ENCODE data around the gene FAM180A.
"Not testable (repeated sequence)": the region's sequence is repeated elsewhere in the genome, so short reads cannot be mapped to it uniquely, and the experiment has no call there.

FAM180A gene

DNA sequence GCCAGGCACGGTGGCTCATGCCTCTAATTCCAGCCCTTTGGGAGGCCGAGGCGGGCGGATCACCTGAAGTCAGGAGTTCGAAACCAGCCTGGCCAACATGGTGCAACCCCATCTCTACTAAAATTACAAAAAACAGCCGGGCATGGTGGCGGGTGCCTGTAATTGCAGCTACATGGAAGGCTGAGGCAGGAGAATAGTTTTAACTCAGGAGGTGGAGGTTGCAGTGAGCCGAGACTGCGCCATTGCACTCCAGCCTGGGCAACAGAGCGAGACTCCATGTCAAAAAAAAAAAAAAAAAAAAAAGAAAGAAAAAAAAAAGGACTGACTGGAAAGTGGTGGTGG is 11.3 kb downstream of the FAM180A start:
- not testable (repeated sequence) for DNase-seq

DNA sequence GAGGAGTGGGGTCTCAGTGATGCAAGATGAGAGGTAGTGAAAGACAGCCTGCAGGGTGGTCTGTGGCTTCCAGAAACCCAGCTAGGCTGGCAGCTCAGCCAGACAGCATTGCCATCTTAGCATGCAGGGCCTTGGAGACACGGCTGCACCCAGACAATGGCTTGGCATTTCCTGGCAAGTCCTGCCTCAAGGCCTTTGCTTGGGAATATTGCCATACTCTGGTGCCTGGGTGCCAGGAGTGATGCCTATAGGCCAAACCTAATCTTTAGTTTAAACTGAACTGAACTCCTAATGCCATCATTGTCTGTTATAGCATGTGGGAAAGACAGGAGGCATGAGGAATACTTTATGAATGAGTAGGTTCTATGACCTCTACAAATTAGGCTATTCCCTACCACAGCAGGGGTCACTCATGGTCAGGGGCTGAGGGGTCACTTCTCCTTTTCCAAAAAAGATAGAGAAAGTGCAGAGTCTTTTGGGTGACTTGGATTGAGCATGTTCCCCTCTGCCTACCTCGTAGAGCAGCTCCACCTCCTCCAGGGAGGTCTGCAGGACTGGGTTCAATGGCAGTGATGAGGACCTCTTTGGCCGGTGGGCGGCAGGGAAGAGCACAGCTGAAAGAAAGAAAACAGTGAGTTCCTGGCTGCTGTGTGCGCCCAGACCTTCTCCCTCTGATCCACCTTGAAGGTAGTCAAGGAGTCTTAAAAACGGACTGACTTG is 11.9 kb downstream of the FAM180A start:
- no peak for DNase-seq

- no peak for DNase-seq
Measured at GRCh38 chr7:135734343-135734689, 14.3 kb downstream of the FAM180A start.

DNA sequence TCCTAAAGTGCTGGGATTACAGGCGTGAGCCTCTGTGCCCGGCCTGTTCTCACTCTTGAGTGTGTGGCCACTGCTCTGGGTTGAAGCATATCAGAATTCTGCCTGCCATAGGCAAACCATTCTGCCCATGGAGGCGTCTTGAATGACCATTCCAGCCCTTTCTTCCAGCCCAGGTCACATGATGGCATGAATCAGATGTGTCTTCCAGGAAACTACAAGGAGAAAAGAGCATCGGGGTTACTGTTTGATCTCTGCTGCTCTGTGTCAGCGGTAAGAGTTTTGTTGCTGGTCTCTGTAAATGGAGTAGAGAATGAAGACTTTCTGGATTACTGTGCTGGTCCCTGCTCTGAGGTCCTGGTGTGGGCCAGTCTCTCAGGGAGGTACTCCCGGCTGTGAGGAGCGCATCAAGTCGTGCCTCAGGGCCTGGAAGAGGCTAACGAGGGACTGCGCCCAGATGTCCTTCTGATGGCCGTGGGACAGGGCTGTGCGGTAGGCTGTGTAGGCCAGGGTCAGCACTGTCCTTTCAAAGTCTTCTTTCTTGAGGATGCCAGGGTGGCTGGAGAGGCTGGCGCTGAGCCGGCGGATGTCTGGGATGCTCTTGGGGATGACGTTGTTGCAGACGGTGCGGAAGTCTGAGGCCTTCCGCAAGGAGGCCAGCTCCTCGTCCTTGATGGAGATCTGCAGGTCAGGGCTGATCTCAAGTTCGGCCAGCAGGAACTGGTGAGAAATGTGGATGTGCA is 14.8 kb downstream of the FAM180A start:
- no peak for DNase-seq

DNA sequence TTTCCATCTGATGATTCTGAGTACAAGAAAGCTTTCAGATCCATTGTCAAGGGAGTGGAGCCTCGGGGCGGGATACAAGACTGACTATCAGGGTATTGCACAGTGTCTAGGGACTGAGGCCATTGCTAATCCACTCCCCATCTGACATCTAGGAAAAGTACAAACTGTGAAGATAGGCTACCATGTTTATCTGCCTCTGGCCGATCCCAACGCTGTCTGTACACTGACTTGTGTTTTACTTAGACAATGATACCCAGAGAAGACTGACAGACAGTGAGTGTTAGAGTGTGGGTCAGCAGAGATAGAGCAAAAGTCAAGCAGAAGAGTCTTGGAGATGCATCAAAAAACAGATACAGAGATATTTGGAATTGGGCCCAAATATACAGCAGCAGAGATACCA is 17.5 kb downstream of the FAM180A start:
- DNase-seq: no peak

DNA sequence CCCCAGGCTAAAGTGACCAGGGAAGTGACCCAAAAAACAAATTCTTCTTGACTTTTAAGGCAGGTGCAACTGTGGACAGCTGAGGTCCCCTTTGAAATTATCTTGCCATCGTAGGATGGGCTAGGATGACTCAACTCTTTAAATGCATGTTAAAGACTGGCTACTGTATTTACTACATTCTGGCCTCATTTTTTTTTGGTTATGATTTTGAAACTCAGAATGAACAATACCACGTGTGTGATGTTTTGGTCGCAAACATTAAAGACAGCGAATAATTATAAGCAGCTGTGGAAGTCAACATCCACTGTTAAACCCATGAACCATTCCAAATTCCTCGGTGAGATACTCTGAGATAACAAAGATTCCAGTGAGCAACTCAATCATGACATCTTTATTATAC is 19.4 kb downstream of the FAM180A start:
- no peak for DNase-seq

GRCh38 chr7:135728136-135728669 is 20.4 kb downstream of the FAM180A start, which contains the start of gene SLC13A4:
Gene SLC13A4, minus strand, starts transcription at chr7:135728186. Its CDS starts 690 bp downstream, at chr7:135727496.
- no peak for DNase-seq

DNA sequence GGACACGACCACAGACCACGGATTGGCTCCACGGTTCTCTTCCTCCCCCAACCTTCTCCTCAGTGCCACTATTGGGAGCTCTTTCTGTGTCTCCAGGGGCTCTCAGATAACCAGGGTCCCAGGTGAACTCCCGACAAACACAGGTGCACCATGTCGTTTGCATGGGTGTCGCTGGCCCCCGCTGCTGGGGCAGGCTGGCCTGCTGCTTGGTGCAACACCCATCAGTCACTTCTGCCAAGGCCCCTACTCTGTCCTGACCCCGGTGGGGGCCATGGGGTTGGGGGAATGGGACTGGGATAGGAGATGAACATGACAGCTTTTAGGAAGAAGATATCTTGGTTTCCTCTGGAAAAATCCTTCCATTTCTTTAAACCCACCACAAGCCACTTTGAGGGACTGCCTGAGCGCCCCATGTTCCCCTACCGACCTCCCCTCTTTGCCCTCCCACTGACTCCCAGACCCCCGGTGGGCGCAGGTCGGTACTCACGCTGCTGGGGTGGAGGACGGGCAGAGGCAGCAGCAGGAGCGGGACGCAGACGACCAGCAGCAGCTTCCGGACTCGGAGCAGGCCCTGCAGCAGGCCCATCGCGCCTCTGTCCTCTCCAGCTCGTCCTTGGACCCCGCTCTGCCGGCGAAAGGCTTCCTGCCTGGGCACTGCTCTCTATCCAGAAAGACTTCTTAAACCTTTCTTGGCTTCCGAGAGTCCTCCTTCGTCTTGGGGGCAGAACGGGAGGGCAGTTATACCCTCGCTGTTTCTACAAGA is 21.5 kb downstream of the FAM180A start:
- DNase-seq: no peak

- no peak for DNase-seq
Measured at GRCh38 chr7:135726276-135726788, 22.3 kb downstream of the FAM180A start.

GRCh38 chr7:135723411-135723810 is 25.2 kb downstream of the FAM180A start:
- DNase-seq: no peak

GRCh38 chr7:135721198-135721820 is 27.3 kb downstream of the FAM180A start:
- DNase-seq: no peak

GRCh38 chr7:135719688-135720087 is 28.9 kb downstream of the FAM180A start:
- no peak for DNase-seq

- no peak for DNase-seq
Measured at GRCh38 chr7:135718794-135719437, 29.7 kb downstream of the FAM180A start.

GRCh38 chr7:135718219-135718618 is 30.4 kb downstream of the FAM180A start:
- no peak for DNase-seq

DNA sequence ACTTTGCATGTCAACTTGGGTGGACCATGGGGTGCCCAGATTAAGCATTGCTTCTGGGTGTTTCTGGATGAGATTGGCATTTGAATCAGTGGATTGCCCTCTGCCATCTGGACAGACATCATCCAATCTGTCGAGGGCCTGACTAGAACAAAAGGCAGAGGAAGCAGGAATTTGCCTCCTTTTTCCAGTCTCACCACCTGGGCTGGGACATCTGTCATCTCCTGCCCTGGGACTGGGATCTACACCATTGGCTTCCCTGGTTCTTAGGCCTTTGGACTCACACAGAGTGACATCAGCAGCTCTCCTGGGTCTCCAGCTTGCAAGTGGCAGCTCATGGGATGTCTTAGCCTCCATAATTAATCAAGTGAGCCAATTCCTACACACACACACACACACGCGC is 30.9 kb downstream of the FAM180A start:
- DNase-seq: no peak

GRCh38 chr7:135716677-135717238 is 31.9 kb downstream of the FAM180A start:
- no peak for DNase-seq

DNA sequence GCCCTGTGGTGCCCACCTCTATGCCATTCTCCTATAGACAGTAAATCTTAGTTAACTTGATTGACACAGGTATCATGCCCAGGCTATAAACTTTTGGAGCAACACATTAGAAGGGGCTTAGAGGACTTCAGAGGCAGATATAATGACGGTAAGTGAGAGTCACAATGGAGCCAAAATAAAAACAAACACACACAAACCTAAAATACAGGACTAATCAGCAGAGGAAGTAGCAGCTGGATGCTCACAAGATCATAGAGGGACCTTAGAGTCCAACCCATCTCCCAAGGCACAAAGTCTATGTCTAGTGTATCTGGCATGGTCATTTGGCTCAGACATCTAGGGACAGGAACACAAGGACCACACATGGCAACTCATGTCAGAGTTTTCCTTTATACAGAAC is 32.9 kb downstream of the FAM180A start:
- no peak for DNase-seq

GRCh38 chr7:135715055-135715522 is 33.5 kb downstream of the FAM180A start:
- no peak for DNase-seq

- DNase-seq: no peak
Measured at GRCh38 chr7:135714534-135715009, 34.0 kb downstream of the FAM180A start.

DNA sequence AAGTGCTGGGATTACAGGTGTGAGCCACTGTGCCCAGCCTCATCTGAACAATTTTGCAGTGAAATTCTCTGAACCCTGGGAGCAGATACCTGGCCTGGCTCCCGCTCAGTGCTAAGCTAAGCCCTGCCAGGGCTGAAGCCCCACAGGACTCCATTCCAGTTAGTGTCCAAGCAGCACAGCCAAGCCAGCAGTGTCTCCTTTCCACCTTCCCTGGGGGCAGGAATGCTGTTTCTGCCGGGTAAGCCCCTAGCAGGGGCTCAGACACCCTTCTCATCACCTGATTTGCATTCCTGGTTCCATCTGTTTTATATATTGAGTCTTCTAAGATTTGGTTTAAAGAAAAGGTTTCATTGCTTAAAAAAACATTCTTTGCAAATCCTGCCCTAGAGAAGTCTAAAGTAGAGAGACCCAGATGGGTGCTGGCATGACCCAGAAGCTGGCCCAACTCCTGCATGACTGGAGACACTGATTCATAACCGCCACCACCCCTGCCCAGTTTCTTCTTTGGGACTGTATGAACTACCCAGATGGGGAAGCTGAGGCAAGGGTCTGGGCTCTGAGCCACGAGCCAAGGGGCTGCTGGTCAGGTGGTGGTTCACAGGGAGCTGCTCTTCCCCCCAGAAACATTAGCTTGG is 34.7 kb downstream of the FAM180A start:
- DNase-seq: no peak

DNA sequence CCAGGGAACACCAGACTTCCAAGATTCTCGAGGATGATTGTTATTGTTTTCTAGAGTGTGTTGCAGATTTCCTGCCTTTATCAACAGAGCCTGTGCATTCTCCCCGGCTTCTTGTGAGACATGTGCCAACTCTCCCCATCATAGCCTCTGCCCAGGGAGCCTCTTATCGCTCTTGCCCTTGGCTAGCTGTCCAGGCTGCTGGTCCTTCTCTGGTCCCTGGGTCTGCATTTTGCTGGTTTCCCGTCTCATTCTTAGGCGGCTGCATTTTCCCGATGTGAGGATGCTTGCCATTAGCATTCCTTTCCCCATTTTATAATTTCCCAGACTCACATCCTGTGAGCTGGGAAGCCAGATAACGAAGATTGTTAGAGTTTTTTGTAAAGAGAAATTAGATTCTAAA is 35.8 kb downstream of the FAM180A start:
- DNase-seq: no peak

All from NK-92 treated with Interleukin-12 subunit alpha and Interleukin-12 subunit beta, amount 100 ng/mL, for 24 hours (cell line).